ENCODE data around the gene SERPINH1.

The SERPINH1 gene

GRCh38 chr11:75574698-75575602, 12.9 kb downstream of the SERPINH1 start:
- TF ChIP-seq SPI1 (IDR thresholded peaks at IDR 0.05; ENCODE audit: borderline replicate concordance, low read depth) (no peak), POLR2AphosphoS5 (IDR thresholded peaks at IDR 0.05; ENCODE audit: low read depth) (no peak), GABPA (IDR thresholded peaks at IDR 0.05; ENCODE audit: low read depth) (no peak), CTCF (IDR thresholded peaks at IDR 0.05; ENCODE audit: insufficient read depth, low read length) (no peak), REST (IDR thresholded peaks at IDR 0.05; ENCODE audit: insufficient replicate concordance, low read depth) (no peak)
- H3K27me3 ChIP-seq (ENCODE audit: insufficient read depth, poor library complexity, severe bottlenecking) = peaks cover 5% of the 10 kb centered on the region
- no peak overlapping the region for H3K4me3 ChIP-seq (replicated peaks; ENCODE audit: insufficient read depth, low read length)
- no peak overlapping the region for H3K27ac ChIP-seq (replicated peaks)
- DNase-seq (ENCODE audit: low read depth in 1 of 2, low spot score in 1 of 2) = no peak

- Histone ChIP-seq H3K27me3 (ENCODE audit: insufficient read depth, poor library complexity, severe bottlenecking) (peaks cover 5% of the 10 kb centered on the region), H3K27ac (replicated peaks) (no peak overlapping the region), H3K4me3 (replicated peaks; ENCODE audit: insufficient read depth, low read length) (no peak overlapping the region)
- TF ChIP-seq POLR2AphosphoS5 (IDR thresholded peaks at IDR 0.05; ENCODE audit: low read depth) = no peak
- TF ChIP-seq CTCF (IDR thresholded peaks at IDR 0.05; ENCODE audit: insufficient read depth, low read length) = no peak
- no peak for TF ChIP-seq GABPA (IDR thresholded peaks at IDR 0.05; ENCODE audit: low read depth)
- TF ChIP-seq SPI1 (IDR thresholded peaks at IDR 0.05; ENCODE audit: borderline replicate concordance, low read depth) = no peak
- no peak for TF ChIP-seq REST (IDR thresholded peaks at IDR 0.05; ENCODE audit: insufficient replicate concordance, low read depth)
- no peak for DNase-seq (ENCODE audit: low read depth in 1 of 2, low spot score in 1 of 2)
Measured at GRCh38 chr11:75576017-75576416, 14.0 kb downstream of the SERPINH1 start.

- Histone ChIP-seq H3K27me3 (ENCODE audit: insufficient read depth, poor library complexity, severe bottlenecking) (peaks cover 5% of the 10 kb centered on the region), H3K4me3 (replicated peaks; ENCODE audit: insufficient read depth, low read length) (no peak overlapping the region), H3K27ac (replicated peaks) (no peak overlapping the region)
- peak in 1 of 2 experiments; percentile 63 for DNase-seq (ENCODE audit: low read depth in 1 of 2, low spot score in 1 of 2)
- TF ChIP-seq SPI1 (IDR thresholded peaks at IDR 0.05; ENCODE audit: borderline replicate concordance, low read depth) (peak; percentile 88), REST (IDR thresholded peaks at IDR 0.05; ENCODE audit: insufficient replicate concordance, low read depth) (peak; percentile 47), GABPA (IDR thresholded peaks at IDR 0.05; ENCODE audit: low read depth) (no peak)
Measured at GRCh38 chr11:75576499-75576918, 14.5 kb downstream of the SERPINH1 start.

All from HL-60 (cell line).